ENCODE data around the gene GPR180. TPM values are rescaled to one million over a fixed set of nuclear protein-coding genes. Genes with fewer than 3 reads are reported as not detected.

Gene GPR180
- total RNA-seq, 1 experiment from 2014 or later: 5.0 TPM

DNA sequence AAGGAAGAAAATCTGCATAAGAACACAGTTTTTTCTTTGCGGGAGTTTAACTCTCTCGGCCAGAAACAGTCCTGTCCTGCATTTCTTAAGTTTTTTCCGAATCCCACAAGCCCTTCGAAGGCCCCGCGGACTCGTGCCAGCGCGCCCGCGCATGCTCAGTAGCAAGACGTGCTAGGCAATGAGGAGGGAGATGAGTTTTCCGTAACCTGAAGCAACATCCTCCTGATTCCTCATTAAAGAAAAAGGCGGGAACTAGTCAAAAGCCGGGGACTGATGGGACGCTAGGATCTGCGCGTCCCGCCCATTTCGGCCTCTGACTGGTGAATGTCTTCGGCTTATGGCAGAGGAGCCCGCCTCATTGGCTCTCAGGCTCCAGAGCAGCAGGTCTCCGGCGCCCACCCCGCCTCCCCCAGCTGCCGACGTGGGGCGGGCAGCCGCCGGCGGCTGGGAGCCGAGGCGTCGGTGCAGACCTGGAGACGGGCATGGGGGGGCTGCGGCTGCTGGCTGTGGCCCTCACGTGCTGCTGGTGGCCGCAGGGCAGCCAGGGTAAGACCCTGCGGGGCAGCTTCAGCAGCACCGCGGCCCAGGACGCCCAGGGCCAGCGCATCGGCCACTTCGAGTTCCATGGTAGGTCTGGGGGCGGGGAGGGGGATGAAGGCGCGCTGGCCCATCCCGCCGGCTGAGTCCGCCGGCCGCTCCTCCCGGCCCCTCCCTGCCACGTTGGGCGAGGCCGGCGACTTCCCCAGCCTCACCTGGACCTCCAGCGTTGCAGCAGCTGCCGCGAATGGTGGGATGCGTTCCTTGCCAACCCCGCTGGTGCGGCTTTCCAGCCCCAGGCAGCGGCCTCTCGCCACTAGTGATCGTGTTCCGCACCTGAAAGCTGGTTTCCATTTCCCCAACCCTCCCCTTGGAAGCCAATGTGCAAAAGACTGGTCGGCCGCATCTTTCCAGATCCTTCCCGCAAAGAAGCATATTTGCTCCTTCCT is at the start of gene GPR180 (continued):
- TF ChIP-seq, protein P1, sequence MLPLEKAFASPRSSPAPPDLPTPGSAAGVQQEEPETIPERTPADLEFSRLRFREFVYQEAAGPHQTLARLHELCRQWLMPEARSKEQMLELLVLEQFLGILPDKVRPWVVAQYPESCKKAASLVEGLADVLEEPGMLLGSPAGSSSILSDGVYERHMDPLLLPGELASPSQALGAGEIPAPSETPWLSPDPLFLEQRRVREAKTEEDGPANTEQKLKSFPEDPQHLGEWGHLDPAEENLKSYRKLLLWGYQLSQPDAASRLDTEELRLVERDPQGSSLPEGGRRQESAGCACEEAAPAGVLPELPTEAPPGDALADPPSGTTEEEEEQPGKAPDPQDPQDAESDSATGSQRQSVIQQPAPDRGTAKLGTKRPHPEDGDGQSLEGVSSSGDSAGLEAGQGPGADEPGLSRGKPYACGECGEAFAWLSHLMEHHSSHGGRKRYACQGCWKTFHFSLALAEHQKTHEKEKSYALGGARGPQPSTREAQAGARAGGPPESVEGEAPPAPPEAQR (CRISPR knock-in tag; IDR thresholded peaks at IDR 0.05): no peak
- TF ChIP-seq, protein P2, sequence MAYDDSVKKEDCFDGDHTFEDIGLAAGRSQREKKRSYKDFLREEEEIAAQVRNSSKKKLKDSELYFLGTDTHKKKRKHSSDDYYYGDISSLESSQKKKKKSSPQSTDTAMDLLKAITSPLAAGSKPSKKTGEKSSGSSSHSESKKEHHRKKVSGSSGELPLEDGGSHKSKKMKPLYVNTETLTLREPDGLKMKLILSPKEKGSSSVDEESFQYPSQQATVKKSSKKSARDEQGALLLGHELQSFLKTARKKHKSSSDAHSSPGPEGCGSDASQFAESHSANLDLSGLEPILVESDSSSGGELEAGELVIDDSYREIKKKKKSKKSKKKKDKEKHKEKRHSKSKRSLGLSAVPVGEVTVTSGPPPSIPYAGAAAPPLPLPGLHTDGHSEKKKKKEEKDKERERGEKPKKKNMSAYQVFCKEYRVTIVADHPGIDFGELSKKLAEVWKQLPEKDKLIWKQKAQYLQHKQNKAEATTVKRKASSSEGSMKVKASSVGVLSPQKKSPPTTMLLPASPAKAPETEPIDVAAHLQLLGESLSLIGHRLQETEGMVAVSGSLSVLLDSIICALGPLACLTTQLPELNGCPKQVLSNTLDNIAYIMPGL (CRISPR knock-in tag; IDR thresholded peaks at IDR 0.05): peak; percentile 74; the same call in 1 of the 2 replicates
- TF ChIP-seq, protein P3, sequence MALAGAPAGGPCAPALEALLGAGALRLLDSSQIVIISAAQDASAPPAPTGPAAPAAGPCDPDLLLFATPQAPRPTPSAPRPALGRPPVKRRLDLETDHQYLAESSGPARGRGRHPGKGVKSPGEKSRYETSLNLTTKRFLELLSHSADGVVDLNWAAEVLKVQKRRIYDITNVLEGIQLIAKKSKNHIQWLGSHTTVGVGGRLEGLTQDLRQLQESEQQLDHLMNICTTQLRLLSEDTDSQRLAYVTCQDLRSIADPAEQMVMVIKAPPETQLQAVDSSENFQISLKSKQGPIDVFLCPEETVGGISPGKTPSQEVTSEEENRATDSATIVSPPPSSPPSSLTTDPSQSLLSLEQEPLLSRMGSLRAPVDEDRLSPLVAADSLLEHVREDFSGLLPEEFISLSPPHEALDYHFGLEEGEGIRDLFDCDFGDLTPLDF (CRISPR knock-in tag; IDR thresholded peaks at IDR 0.05): peak; percentile 93
- peak; percentile 94 for TF ChIP-seq TP53 (CRISPR knock-in tag; IDR thresholded peaks at IDR 0.05)
- TF ChIP-seq PRRX2 (CRISPR knock-in tag; IDR thresholded peaks at IDR 0.05): no peak
- 0 out of 2 replicates have a peak, but pooled peaks have one; percentile 69 for TF ChIP-seq ZNF416 (CRISPR knock-in tag; IDR thresholded peaks at IDR 0.05)
- no peak for TF ChIP-seq PREB (CRISPR knock-in tag; IDR thresholded peaks at IDR 0.05; ENCODE audit: borderline replicate concordance)
- peak; percentile 76; the same call in 1 of the 2 replicates for TF ChIP-seq ATF1 (CRISPR knock-in tag; IDR thresholded peaks at IDR 0.05)
- TF ChIP-seq ZNF425 (CRISPR knock-in tag; conservative IDR thresholded peaks at IDR 0.05): no peak
- TF ChIP-seq ZNF121 (CRISPR knock-in tag; IDR thresholded peaks at IDR 0.05): no peak
- no peak; the same call in 1 of the 2 replicates for TF ChIP-seq ZNF317 (CRISPR knock-in tag; IDR thresholded peaks at IDR 0.05; ENCODE audit: borderline replicate concordance, low read depth)
- TF ChIP-seq NR2C2 (CRISPR knock-in tag; IDR thresholded peaks at IDR 0.05): peak; percentile 60
- no peak for TF ChIP-seq JAZF1 (CRISPR knock-in tag; IDR thresholded peaks at IDR 0.05)
- TF ChIP-seq ZNF232 (CRISPR knock-in tag; IDR thresholded peaks at IDR 0.05): peak; percentile 94
- peak; percentile 62; the same call in 1 of the 2 replicates for TF ChIP-seq MYBL2 (CRISPR knock-in tag; IDR thresholded peaks at IDR 0.05)
- no peak for TF ChIP-seq MXD4 (CRISPR knock-in tag; IDR thresholded peaks at IDR 0.05; ENCODE audit: borderline replicate concordance)
- TF ChIP-seq IRF2 (CRISPR knock-in tag; IDR thresholded peaks at IDR 0.05; ENCODE audit: borderline replicate concordance, low read depth): no peak
- TF ChIP-seq ZNF263 (CRISPR knock-in tag; IDR thresholded peaks at IDR 0.05; ENCODE audit: low read depth): peak; percentile 63; the same call in 1 of the 2 replicates
- no peak for TF ChIP-seq NR1H2 (CRISPR knock-in tag; IDR thresholded peaks at IDR 0.05)
- no peak for TF ChIP-seq NFATC4 (CRISPR knock-in tag; IDR thresholded peaks at IDR 0.05)
- TF ChIP-seq CBFB (CRISPR knock-in tag; IDR thresholded peaks at IDR 0.05; ENCODE audit: low read depth): 0 out of 2 replicates have a peak, but pooled peaks have one; percentile 69
- TF ChIP-seq TCF7 (CRISPR knock-in tag; IDR thresholded peaks at IDR 0.05; ENCODE audit: low read depth): no peak
- peak; percentile 92; the same call in 1 of the 2 replicates for TF ChIP-seq ZBTB21 (CRISPR knock-in tag; IDR thresholded peaks at IDR 0.05; ENCODE audit: borderline replicate concordance)
- no peak for TF ChIP-seq CDX4 (CRISPR knock-in tag; IDR thresholded peaks at IDR 0.05; ENCODE audit: borderline replicate concordance)
- no peak for TF ChIP-seq ATF3 (CRISPR knock-in tag; conservative IDR thresholded peaks at IDR 0.05)
- no peak for TF ChIP-seq GABPB1 (CRISPR knock-in tag; IDR thresholded peaks at IDR 0.05)
- TF ChIP-seq TEAD1 (CRISPR knock-in tag; IDR thresholded peaks at IDR 0.05): peak; percentile 63

Data from WTC11 (cell line).